ENCODE measurements around the gene PACS1.

PACS1 gene

GRCh38 chr11:66264383-66264782 lies 194.3 kb downstream of the PACS1 start:
- no peak for TF ChIP-seq ZNF274 (IDR thresholded peaks at IDR 0.05; ENCODE audit: low read depth, low read length)
- no peak overlapping the region for H3K4me3 ChIP-seq (ENCODE audit: low read length)

GRCh38 chr11:66264914-66265313 lies 194.8 kb downstream of the PACS1 start:
- no peak overlapping the region for H3K4me3 ChIP-seq (ENCODE audit: low read length)
- TF ChIP-seq ZNF274 (IDR thresholded peaks at IDR 0.05; ENCODE audit: low read depth, low read length), result no peak

GRCh38 chr11:66265531-66266377 lies 195.7 kb downstream of the PACS1 start:
- H3K4me3 ChIP-seq (ENCODE audit: low read length), result no peak overlapping the region
- TF ChIP-seq ZNF274 (IDR thresholded peaks at IDR 0.05; ENCODE audit: low read depth, low read length), result no peak

- TF ChIP-seq ZNF274 (IDR thresholded peaks at IDR 0.05; ENCODE audit: low read depth, low read length), result no peak
- no peak overlapping the region for H3K4me3 ChIP-seq (ENCODE audit: low read length)
Observed at GRCh38 chr11:66266378-66267038, 196.4 kb downstream of the PACS1 start.

- TF ChIP-seq ZNF274 (IDR thresholded peaks at IDR 0.05; ENCODE audit: low read depth, low read length), result no peak
- H3K4me3 ChIP-seq (ENCODE audit: low read length), result peak overlapping the region; percentile 31; the same call in 1 of the 2 replicates
Observed at GRCh38 chr11:66267039-66267378, 196.9 kb downstream of the PACS1 start.

- no peak for TF ChIP-seq ZNF274 (IDR thresholded peaks at IDR 0.05; ENCODE audit: low read depth, low read length)
- H3K4me3 ChIP-seq (ENCODE audit: low read length), result peak overlapping the region; percentile 48; the same call in 1 of the 2 replicates
Observed at GRCh38 chr11:66267379-66268243, 197.5 kb downstream of the PACS1 start.

- H3K4me3 ChIP-seq (ENCODE audit: low read length), result peak within 1 kb of the TSS; percentile 98
- TF ChIP-seq ZNF274 (IDR thresholded peaks at IDR 0.05; ENCODE audit: low read depth, low read length), result no peak
Observed at GRCh38 chr11:66268244-66268951, 198.3 kb downstream of the PACS1 start, which contains the start of gene RAB1B. TSS of gene RAB1B (plus strand) at chr11:66268639. CDS start at chr11:66268680, 41 bp downstream.

GRCh38 chr11:66268952-66269905 lies 199.2 kb downstream of the PACS1 start:
- peak overlapping the region; percentile 98 for H3K4me3 ChIP-seq (ENCODE audit: low read length)
- TF ChIP-seq ZNF274 (IDR thresholded peaks at IDR 0.05; ENCODE audit: low read depth, low read length), result no peak

GRCh38 chr11:66271816-66272215 lies 201.7 kb downstream of the PACS1 start:
- H3K4me3 ChIP-seq (ENCODE audit: low read length), result no peak overlapping the region
- no peak for TF ChIP-seq ZNF274 (IDR thresholded peaks at IDR 0.05; ENCODE audit: low read depth, low read length)

GRCh38 chr11:66272596-66272995 lies 202.5 kb downstream of the PACS1 start:
- H3K4me3 ChIP-seq (ENCODE audit: low read length), result no peak overlapping the region
- no peak for TF ChIP-seq ZNF274 (IDR thresholded peaks at IDR 0.05; ENCODE audit: low read depth, low read length)

- TF ChIP-seq ZNF274 (IDR thresholded peaks at IDR 0.05; ENCODE audit: low read depth, low read length), result no peak
- no peak overlapping the region for H3K4me3 ChIP-seq (ENCODE audit: low read length)
Observed at GRCh38 chr11:66274219-66274618, 204.1 kb downstream of the PACS1 start.

GRCh38 chr11:66275396-66275795 lies 205.3 kb downstream of the PACS1 start:
- TF ChIP-seq ZNF274 (IDR thresholded peaks at IDR 0.05; ENCODE audit: low read depth, low read length), result no peak
- H3K4me3 ChIP-seq (ENCODE audit: low read length), result no peak overlapping the region
